Non-pigmented ciliary epithelial cell (primary cell): ENCODE results near the gene MIF.
"Not testable (repeated sequence)": the region's sequence is repeated elsewhere in the genome, so short reads cannot be mapped to it uniquely, and the experiment has no call there.

Experiments
- DNase-seq: peaks from one replicate; pipeline ENCODE4 v3.0.0-alpha.2; 2010; ENCODE audit warnings: low read depth

MIF gene

GRCh38 chr22:23893945-23894709, at the start of gene MIF:
Gene MIF, plus strand, starts transcription at chr22:23894383. Its CDS starts 92 bp downstream, at chr22:23894475.
- DNase-seq: no peak

GRCh38 chr22:23844739-23845202, 49.4 kb upstream of the MIF start:
- DNase-seq: no peak

- no peak for DNase-seq
Measured at GRCh38 chr22:23845265-23846080, 48.7 kb upstream of the MIF start.

- no peak for DNase-seq
Measured at GRCh38 chr22:23846081-23846469, 48.1 kb upstream of the MIF start.

- no peak for DNase-seq
Measured at GRCh38 chr22:23847310-23847920, 46.8 kb upstream of the MIF start.

GRCh38 chr22:23847991-23848864, 46.0 kb upstream of the MIF start:
- DNase-seq: no peak

GRCh38 chr22:23849009-23850006, 44.9 kb upstream of the MIF start:
- no peak for DNase-seq

- DNase-seq: no peak
Measured at GRCh38 chr22:23850136-23850611, 44.0 kb upstream of the MIF start.

- DNase-seq: no peak
Measured at GRCh38 chr22:23856721-23857605, 37.2 kb upstream of the MIF start.

- peak; percentile 83 for DNase-seq
Measured at GRCh38 chr22:23857606-23858483, 36.3 kb upstream of the MIF start, which contains the start of gene SLC2A11. Gene SLC2A11, plus strand, starts transcription at chr22:23857875. Its CDS starts 125 bp downstream, at chr22:23858000.

- no peak for DNase-seq
Measured at GRCh38 chr22:23858484-23858815, 35.7 kb upstream of the MIF start.

- DNase-seq: no peak
Measured at GRCh38 chr22:23859201-23859600, 35.0 kb upstream of the MIF start.

GRCh38 chr22:23860187-23860586, 34.0 kb upstream of the MIF start:
- not testable (repeated sequence) for DNase-seq

- DNase-seq: no peak
Measured at GRCh38 chr22:23862103-23862502, 32.1 kb upstream of the MIF start.

GRCh38 chr22:23864499-23865154, 29.6 kb upstream of the MIF start:
- not testable (repeated sequence) for DNase-seq

- DNase-seq: no peak
Measured at GRCh38 chr22:23868580-23868979, 25.6 kb upstream of the MIF start.

GRCh38 chr22:23874871-23875270, 19.3 kb upstream of the MIF start:
- DNase-seq: no peak

GRCh38 chr22:23875801-23876200, 18.4 kb upstream of the MIF start:
- no peak for DNase-seq
